K562 (cell line): ENCODE data around the gene PACC1.

ENCODE experiments used
- EP300 ChIP-seq: IDR thresholded peaks from 2 replicates; pipeline ENCODE4 v1.6.1; 2012; ENCODE audit warnings: low read length, improper control_type of control experiment
- MAX ChIP-seq: sonication (generic); formaldehyde crosslinking; IDR thresholded peaks from 2 replicates; pipeline ENCODE4 v1.9.0; 2022; ENCODE audit warnings: mild to moderate bottlenecking, missing genetic modification reagents
- NELFE ChIP-seq: IDR thresholded peaks from 2 replicates; pipeline ENCODE4 v1.6.1; 2011; ENCODE audit warnings: mild to moderate bottlenecking; ENCODE audit not compliant: insufficient read depth, insufficient read length
- POLR2A ChIP-seq: fragments of 450-650 bp; conservative IDR thresholded peaks from 2 replicates; pipeline ENCODE4 v1.6.1; 2016
- POLR2AphosphoS5 ChIP-seq: IDR thresholded peaks from 2 replicates; pipeline ENCODE4 v1.6.1; 2011; ENCODE audit warnings: mild to moderate bottlenecking, low read depth, low read length, moderate library complexity; ENCODE audit not compliant: control insufficient read depth, insufficient read depth
- POLR3A ChIP-seq: IDR thresholded peaks from 2 replicates; pipeline ENCODE4 v1.6.1; 2011; ENCODE audit warnings: borderline replicate concordance, mild to moderate bottlenecking, moderate library complexity; ENCODE audit not compliant: insufficient read length, insufficient read depth; ENCODE audit errors: extremely low read depth

- no peak for TF ChIP-seq POLR3A
- no peak for TF ChIP-seq MAX (CRISPR knock-in tag)
- TF ChIP-seq POLR2AphosphoS5, result no peak
- TF ChIP-seq NELFE, result no peak
- TF ChIP-seq POLR2A, result no peak
- TF ChIP-seq EP300, result no peak
These were observed 25.7 kb upstream of the PACC1 start for GRCh38 chr1:212440419-212440818.
